Right lobe of liver (tissue), 4 donors: ENCODE measurements around the gene MSTN.

Experiments
- CTCF ChIP-seq, 4 donors: fragments of 200-600 bp in 3 of 4; fragments of 450-650 bp in 1 of 4; IDR thresholded peaks; one replicate each; pipeline versions ENCODE4 v1.5.1 to v1.8.0; 2016 to 2022; ENCODE audit warnings: antibody characterized with exemption in 4 of 4, mild to moderate bottlenecking in 2 of 4
- POLR2A ChIP-seq: fragments of 450-650 bp; IDR thresholded peaks from one replicate; pipeline ENCODE4 v1.6.1; 2017; ENCODE audit warnings: antibody characterized with exemption, mild to moderate bottlenecking
- donor health status: DM: no; HTN: no; CAD: no.
- donor health status: DM: no; HTN: no; CAD: no.
- donor health status: DM: no; HTN: yes; CAD: no.

- no peak for TF ChIP-seq CTCF (IDR thresholded peaks at IDR 0.05)
- no peak for TF ChIP-seq POLR2A
Measured at GRCh38 chr2:190052307-190052706, 10.2 kb downstream of the MSTN start.
